Activated B cell treated with CpG ODN at 0.5 μM for 24 hours (primary cell): ENCODE data around the gene LYPD1. TPM values are rescaled to one million over a fixed set of nuclear protein-coding genes. Genes with fewer than 3 reads are reported as not detected.

Experiments
- ATAC-seq: fragments of 200-7000 bp; cut with Tn5 transposase; one replicate; pipeline ENCODE4 v1.10.0; 2021; ENCODE audit warnings: low read depth, mild to moderate bottlenecking, moderate library complexity
- CTCF ChIA-PET: fragments of 350-600 bp; sonication (Branson Sonifier 250); formaldehyde crosslinking; loops from one replicate; lab custom pipeline; 2021; ENCODE audit warnings: antibody characterized with exemption; lab: Charles Lee
- POLR2A ChIA-PET: fragments of 350-600 bp; sonication (Branson Sonifier 250); formaldehyde crosslinking; loops from one replicate; lab custom pipeline; 2021; ENCODE audit warnings: antibody characterized with exemption; lab: Charles Lee
- DNase-seq: peaks from one replicate; pipeline ENCODE4 v3.0.0; 2022
- H3K27ac Mint-ChIP-seq: one replicate; pipeline ENCODE4 v1.8.0; 2020; ENCODE audit warnings: mixed read lengths
- H3K27me3 Mint-ChIP-seq: one replicate; pipeline ENCODE4 v1.8.0; 2021; ENCODE audit warnings: mixed read lengths
- H3K36me3 Mint-ChIP-seq: one replicate; pipeline ENCODE4 v1.8.0; 2021; ENCODE audit warnings: low read depth, mixed read lengths
- H3K4me1 Mint-ChIP-seq: one replicate; pipeline ENCODE4 v1.8.0; 2021; ENCODE audit warnings: mixed read lengths
- H3K4me3 Mint-ChIP-seq: one replicate; pipeline ENCODE4 v1.8.0; 2020; ENCODE audit warnings: mild to moderate bottlenecking, mixed read lengths
- H3K9me3 Mint-ChIP-seq: one replicate; pipeline ENCODE4 v1.8.0; 2020; ENCODE audit warnings: mixed read lengths
- CTCF ChIP-seq: fragments of 200-600 bp; IDR thresholded peaks from one replicate; pipeline ENCODE4 v1.8.0; 2022; ENCODE audit warnings: antibody characterized with exemption, mild to moderate bottlenecking
- intact Hi-C: fragments of 100-400 bp; cut with micrococcal nuclease; formaldehyde crosslinking; loops from one replicate; pipeline ENCODE4 v1.15.1; 2024
- total RNA-seq: library from RNA; stranded (reverse); gene quantifications from 2 replicates; pipeline ENCODE4 v1.2.3, GENCODE V29; 2022

Gene LYPD1
- total RNA-seq, 1 donor from 2014 or later: not detected

GRCh38 chr2:132676999-132677398, 7.0 kb upstream of the LYPD1 start:
- POLR2A ChIA-PET: no interaction called here
- TF ChIP-seq CTCF: no peak
- intact Hi-C loops: loop anchor here (5.0 kb wide), 1 partner anchor 495 kb away; no protein-coding TSS in a partner anchor
- CTCF ChIA-PET: no interaction called here
- Mint-ChIP-seq H3K36me3 (no peaks in the 10 kb centered on the region), H3K9me3 (no peaks in the 10 kb centered on the region), H3K4me1 (no peaks in the 10 kb centered on the region), H3K27ac (no peak overlapping the region), H3K4me3 (no peak overlapping the region), H3K27me3 (peaks cover 29% of the 10 kb centered on the region)
- DNase-seq (no peak), ATAC-seq (no peak)

- Mint-ChIP-seq H3K9me3 (no peaks in the 10 kb centered on the region), H3K4me1 (peaks cover 8% of the 10 kb centered on the region), H3K27me3 (peaks cover 47% of the 10 kb centered on the region), H3K36me3 (no peaks in the 10 kb centered on the region), H3K27ac (no peak overlapping the region), H3K4me3 (peak overlapping the region; percentile 32)
- CTCF ChIA-PET: no interaction called here
- POLR2A ChIA-PET: no interaction called here
- DNase-seq (no peak), ATAC-seq (no peak)
- intact Hi-C loops: no loop called here
- no peak for TF ChIP-seq CTCF
These were observed 1.3 kb upstream of the LYPD1 start for GRCh38 chr2:132671151-132671835.

- DNase-seq: no peak
- H3K27me3 Mint-ChIP-seq: peaks cover 47% of the 10 kb centered on the region
- no peaks in the 10 kb centered on the region for H3K9me3 Mint-ChIP-seq
- H3K4me1 Mint-ChIP-seq: peaks cover 8% of the 10 kb centered on the region
- POLR2A ChIA-PET: no interaction called here
- CTCF ChIA-PET: no interaction called here
- H3K4me3 Mint-ChIP-seq: peak overlapping the region; percentile 28
- no peak for ATAC-seq
- TF ChIP-seq CTCF: no peak
- intact Hi-C loops: no loop called here
- no peak overlapping the region for H3K27ac Mint-ChIP-seq
- H3K36me3 Mint-ChIP-seq: no peaks in the 10 kb centered on the region
These were observed 618 bp upstream of the LYPD1 start for GRCh38 chr2:132670496-132671150.

- ChIA-PET CTCF (no interaction called here), POLR2A (no interaction called here)
- Mint-ChIP-seq H3K27me3 (peaks cover 44% of the 10 kb centered on the region), H3K4me3 (peak overlapping the region; percentile 28), H3K36me3 (no peaks in the 10 kb centered on the region), H3K9me3 (no peaks in the 10 kb centered on the region), H3K27ac (no peak overlapping the region), H3K4me1 (peaks cover 8% of the 10 kb centered on the region)
- DNase-seq: no peak
- no peak for TF ChIP-seq CTCF
- ATAC-seq: no peak
- intact Hi-C loops: no loop called here
These were observed 758 bp downstream of the LYPD1 start for GRCh38 chr2:132668987-132669907.
